GM23248 (cell line): Measurements from ENCODE around the gene SLC16A12. TPM values are rescaled to one million over a fixed set of nuclear protein-coding genes. Genes with fewer than 3 reads are reported as not detected.
"Not testable (repeated sequence)": the region's sequence is repeated elsewhere in the genome, so short reads cannot be mapped to it uniquely, and the experiment has no call there.

Source experiments
- DNase-seq: peaks from one replicate; pipeline ENCODE4 v3.0.0-alpha.2; 2015
- H2AFZ ChIP-seq: fragments of 200-600 bp; sonication (generic); 2 replicates; pipeline ENCODE4 v1.6.1; 2016; ENCODE audit warnings: antibody characterized with exemption
- H3F3A ChIP-seq: fragments of 200-600 bp; sonication (generic); 2 replicates; pipeline ENCODE4 v1.6.1; 2016; ENCODE audit warnings: mild to moderate bottlenecking, antibody characterized with exemption, mixed run types; ENCODE audit not compliant: insufficient read depth
- H3K27ac ChIP-seq: fragments of 200-600 bp; sonication (generic); 2 replicates; pipeline ENCODE4 v1.5.1; 2016; ENCODE audit warnings: mild to moderate bottlenecking
- H3K27me3 ChIP-seq: fragments of 200-600 bp; sonication (generic); replicated peaks from 2 replicates; pipeline ENCODE4 v1.6.1; 2016; ENCODE audit warnings: mild to moderate bottlenecking; ENCODE audit not compliant: insufficient read depth
- H3K36me3 ChIP-seq: fragments of 200-600 bp; sonication (generic); 2 replicates; pipeline ENCODE4 v1.6.1; 2016; ENCODE audit warnings: low read depth, mild to moderate bottlenecking
- H3K4me1 ChIP-seq: fragments of 200-600 bp; sonication (generic); 2 replicates; pipeline ENCODE4 v1.6.1; 2016; ENCODE audit warnings: mild to moderate bottlenecking; ENCODE audit not compliant: insufficient read depth
- H3K4me2 ChIP-seq: fragments of 200-600 bp; sonication (generic); one replicate; pipeline ENCODE4 v1.6.1; 2016; ENCODE audit warnings: mild to moderate bottlenecking; ENCODE audit not compliant: unreplicated experiment
- H3K4me3 ChIP-seq: fragments of 200-600 bp; sonication (generic); 2 replicates; pipeline ENCODE4 v1.5.1; 2016; ENCODE audit warnings: mild to moderate bottlenecking
- H3K79me2 ChIP-seq: fragments of 200-600 bp; sonication (generic); 2 replicates; pipeline ENCODE4 v1.6.1; 2016; ENCODE audit warnings: mild to moderate bottlenecking; ENCODE audit not compliant: insufficient read depth
- H3K9ac ChIP-seq: fragments of 200-600 bp; sonication (generic); 2 replicates; pipeline ENCODE4 v1.6.1; 2016; ENCODE audit warnings: mild to moderate bottlenecking
- H3K9me2 ChIP-seq: fragments of 200-600 bp; sonication (generic); 2 replicates; pipeline ENCODE4 v1.6.1; 2016; ENCODE audit warnings: mixed run types, mild to moderate bottlenecking, moderate library complexity; ENCODE audit not compliant: insufficient read depth
- H3K9me3 ChIP-seq: fragments of 200-600 bp; sonication (generic); one replicate; pipeline ENCODE4 v1.6.1; 2017; ENCODE audit warnings: low read depth
- H4K20me1 ChIP-seq: fragments of 200-600 bp; sonication (generic); 2 replicates; pipeline ENCODE4 v1.6.0; 2016; ENCODE audit not compliant: insufficient read depth
- EZH2 ChIP-seq: fragments of 200-600 bp; sonication (generic); IDR thresholded peaks from 2 replicates; pipeline ENCODE4 v1.6.1; 2018; ENCODE audit warnings: antibody characterized with exemption, mild to moderate bottlenecking; ENCODE audit not compliant: insufficient read depth, poor library complexity, severe bottlenecking
- EZH2phosphoT487 ChIP-seq: fragments of 200-600 bp; sonication (generic); IDR thresholded peaks from 2 replicates; pipeline ENCODE4 v1.6.1; 2018; ENCODE audit warnings: antibody characterized with exemption, moderate library complexity, mild to moderate bottlenecking, low read depth; ENCODE audit not compliant: insufficient read depth
- WGBS, 2 experiments: methylation state at CpG; one replicate each; pipeline ENCODE4 v1.1.6; 2015 to 2017; ENCODE audit warnings: low lambda C conversion rate in 2 of 2, low coverage in 1 of 2; ENCODE audit errors: missing lambda C conversion rate in 2 of 2; 5-methylcytosine and 5-hydroxymethylcytosine counted together
- in situ Hi-C: fragments of 300-500 bp; cut with MboI; formaldehyde crosslinking; loops from 2 replicates; pipeline ENCODE4 v1.15.0; 2020
- polyA plus RNA-seq: library from polyadenylated mRNA; unstranded; fragments of >200 nt; fragmentation: Nextera tagmentation; extraction: Ambion mirVana; gene quantifications from 2 replicates; pipeline ENCODE4 v1.2.1, GENCODE V29; 2016
- total RNA-seq: library from RNA; depleted of rRNA; stranded (reverse); fragments of >200 nt; shearing (Covaris generic); gene quantifications from 2 replicates; pipeline ENCODE4 v1.2.3, GENCODE V29; 2014

Gene SLC16A12
- total and polyA plus RNA-seq, 2 experiments from 2014 or later = not detected

GRCh38 chr10:89414879-89415821 lies 120.2 kb downstream of the SLC16A12 start:
- no peak for TF ChIP-seq EZH2
- no peak for TF ChIP-seq EZH2phosphoT487
- H2AFZ ChIP-seq = peak overlapping the region; percentile 94
- H3K4me1 ChIP-seq = peaks cover 12% of the 10 kb centered on the region
- H3K4me3 ChIP-seq = peak overlapping the region; percentile 86
- DNase-seq = peak; percentile 71
- no peaks in the 10 kb centered on the region for H3K27me3 ChIP-seq
- peaks cover 7% of the 10 kb centered on the region for H3F3A ChIP-seq
- no peaks in the 10 kb centered on the region for H4K20me1 ChIP-seq
- peaks cover 45% of the 10 kb centered on the region for H3K79me2 ChIP-seq
- H3K9me3 ChIP-seq = no peaks in the 10 kb centered on the region
- H3K4me2 ChIP-seq = peak overlapping the region; percentile 89
- H3K9me2 ChIP-seq = no peaks in the 10 kb centered on the region
- H3K9ac ChIP-seq = peak overlapping the region; percentile 93
- in situ Hi-C loops = loop anchor here (25.0 kb wide), 1 partner anchor 297 kb away; the partner anchor contains the start of gene KIF20B
- WGBS, 2 experiments = 4 to 6% methylated on average over 66 of the region's 66 CpGs
- peak overlapping the region; percentile 89 for H3K27ac ChIP-seq
- 0 out of 2 replicates have a peak, but pooled peaks cover 18% of the 10 kb centered on the region for H3K36me3 ChIP-seq

DNA sequence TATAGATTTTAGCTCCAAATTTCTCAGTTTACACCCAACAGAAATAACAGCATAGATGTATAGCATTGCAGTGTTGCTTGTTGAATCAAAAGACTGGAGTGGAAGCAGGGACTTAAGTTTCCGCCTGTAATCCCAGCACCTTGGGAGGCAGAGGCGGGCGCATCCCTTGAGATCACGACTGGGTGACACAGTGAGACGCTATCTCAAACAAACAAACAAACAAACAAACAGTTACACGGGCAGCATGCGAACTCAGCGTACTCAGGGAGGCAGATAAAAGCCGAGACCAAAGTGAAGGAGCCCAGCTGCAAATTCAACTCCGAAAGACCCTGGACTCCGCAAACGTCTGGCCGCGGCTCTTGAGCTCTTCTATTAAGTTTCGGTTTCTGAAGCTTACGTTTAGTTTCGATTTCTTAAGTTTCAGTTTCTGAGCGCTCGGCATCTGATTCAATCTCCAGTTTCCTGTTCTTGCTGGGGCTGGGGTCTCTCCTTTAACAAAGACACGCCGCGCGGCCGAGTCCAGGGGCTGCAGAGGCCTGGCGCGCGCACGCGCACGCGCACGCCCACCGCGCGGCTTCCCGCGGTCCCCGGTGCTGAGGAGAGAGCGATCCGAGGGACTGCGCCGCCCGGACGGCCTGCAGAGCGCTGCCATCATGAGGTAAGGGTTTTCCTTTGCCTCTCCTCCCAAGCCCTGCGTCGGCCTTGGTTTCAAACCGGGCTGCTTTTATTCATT lies 121.1 kb downstream of the SLC16A12 start, which contains the start of gene IFIT5:
Gene IFIT5, plus strand, starts transcription at position 423 of the 733 bp plus-strand sequence. Its CDS starts 231 bp downstream, at position 654.
- peaks cover 45% of the 10 kb centered on the region for H3K79me2 ChIP-seq
- peaks cover 11% of the 10 kb centered on the region for H3K4me1 ChIP-seq
- TF ChIP-seq EZH2 = no peak
- no peaks in the 10 kb centered on the region for H4K20me1 ChIP-seq
- no peaks in the 10 kb centered on the region for H3K9me3 ChIP-seq
- in situ Hi-C loops = loop anchor here (25.0 kb wide), 1 partner anchor 298 kb away; the partner anchor contains the start of gene KIF20B
- peak within 1 kb of the TSS; percentile 89 for H3K27ac ChIP-seq
- H3K9ac ChIP-seq = peak within 1 kb of the TSS; percentile 93
- H3K9me2 ChIP-seq = no peaks in the 10 kb centered on the region
- DNase-seq = peak; percentile 86
- H2AFZ ChIP-seq = peak within 1 kb of the TSS; percentile 94
- peak within 1 kb of the TSS; percentile 89 for H3K4me2 ChIP-seq
- 0 out of 2 replicates have a peak, but pooled peaks cover 18% of the 10 kb centered on the region for H3K36me3 ChIP-seq
- 0 to 1% methylated on average over 45 to 48 of the region's 48 CpGs for WGBS, 2 experiments
- H3F3A ChIP-seq = peaks cover 7% of the 10 kb centered on the region
- H3K4me3 ChIP-seq = peak within 1 kb of the TSS; percentile 86
- no peaks in the 10 kb centered on the region for H3K27me3 ChIP-seq

- 77 to 82% methylated on average over 7 of the region's 7 CpGs for WGBS, 2 experiments
Measured at GRCh38 chr10:89413398-89413912, 121.9 kb downstream of the SLC16A12 start.

DNA sequence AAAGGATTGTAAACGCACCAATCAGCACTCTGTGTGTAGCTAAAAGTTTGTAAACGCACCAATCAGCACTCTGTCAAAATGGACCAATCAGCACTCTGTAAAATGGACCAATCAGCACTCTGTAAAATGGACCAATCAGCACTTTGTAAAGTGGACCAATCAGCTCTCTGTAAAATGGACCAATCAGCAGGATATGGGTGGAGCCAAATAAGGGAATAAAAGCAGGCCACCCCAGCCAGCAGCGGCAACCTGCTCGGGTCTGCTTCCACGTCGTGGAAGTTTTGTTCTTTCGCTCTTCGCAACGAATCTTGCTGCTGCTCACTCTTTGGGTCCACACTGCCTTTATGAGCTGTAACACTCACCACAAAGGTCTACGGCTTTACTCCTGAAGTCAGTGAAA lies 123.1 kb downstream of the SLC16A12 start:
- H3K27me3 ChIP-seq, H3K27ac ChIP-seq, H3K36me3 ChIP-seq, H3K9me2 ChIP-seq, H3K9ac ChIP-seq, DNase-seq, H3F3A ChIP-seq, H3K9me3 ChIP-seq, H2AFZ ChIP-seq, H3K4me3 ChIP-seq, H3K4me1 ChIP-seq, H4K20me1 ChIP-seq, H3K4me2 ChIP-seq: not testable (repeated sequence)
- in situ Hi-C loops = loop anchor here (25.0 kb wide), 1 partner anchor 300 kb away; the partner anchor contains the start of gene KIF20B
- 86% methylated on average over 10 of the region's 10 CpGs for WGBS, 2 experiments
- H3K79me2 ChIP-seq = peaks cover 26% of the 10 kb centered on the region

More at GRCh38 chr10:89413398-89413912, 121.9 kb downstream of the SLC16A12 start:
- H3K4me1 ChIP-seq = peaks cover 3% of the 10 kb centered on the region; the same call in 1 of the 2 replicates
- no peak overlapping the region for H3K27ac ChIP-seq
- H2AFZ ChIP-seq = peak overlapping the region; percentile 94
- no peak for DNase-seq
- no peak for TF ChIP-seq EZH2
- TF ChIP-seq EZH2phosphoT487 = no peak
- H3K27me3 ChIP-seq = no peaks in the 10 kb centered on the region
- H3K9me3 ChIP-seq = no peaks in the 10 kb centered on the region
- H3K36me3 ChIP-seq = 0 out of 2 replicates have a peak, but pooled peaks cover 11% of the 10 kb centered on the region
- no peaks in the 10 kb centered on the region for H4K20me1 ChIP-seq
- in situ Hi-C loops = loop anchor here (25.0 kb wide), 1 partner anchor 299 kb away; the partner anchor contains the start of gene KIF20B
- peaks cover 7% of the 10 kb centered on the region for H3F3A ChIP-seq
- H3K9ac ChIP-seq = peak overlapping the region; percentile 93; the same call in 1 of the 2 replicates
- H3K4me2 ChIP-seq = peak overlapping the region; percentile 89
- H3K9me2 ChIP-seq = no peaks in the 10 kb centered on the region
- peaks cover 38% of the 10 kb centered on the region for H3K79me2 ChIP-seq
- H3K4me3 ChIP-seq = peak overlapping the region; percentile 86

GRCh38 chr10:89411135-89411534 lies 124.3 kb downstream of the SLC16A12 start:
- not testable (repeated sequence) for DNase-seq, H3K4me3 ChIP-seq, H3F3A ChIP-seq, H3K27ac ChIP-seq, H3K4me2 ChIP-seq, H2AFZ ChIP-seq, H3K4me1 ChIP-seq, H3K36me3 ChIP-seq, H3K9me2 ChIP-seq, H4K20me1 ChIP-seq, H3K27me3 ChIP-seq, H3K9ac ChIP-seq, H3K9me3 ChIP-seq
- H3K79me2 ChIP-seq = peaks cover 16% of the 10 kb centered on the region
- in situ Hi-C loops = loop anchor here (25.0 kb wide), 1 partner anchor 301 kb away; the partner anchor contains the start of gene KIF20B
- WGBS, 2 experiments = 71 to 72% methylated on average over 2 of the region's 2 CpGs

- not testable (repeated sequence) for H3K36me3 ChIP-seq, H3K4me3 ChIP-seq, H3K27me3 ChIP-seq, H3F3A ChIP-seq, H3K4me1 ChIP-seq, H2AFZ ChIP-seq, H4K20me1 ChIP-seq, H3K27ac ChIP-seq, DNase-seq, H3K9ac ChIP-seq, H3K4me2 ChIP-seq, H3K9me3 ChIP-seq, H3K9me2 ChIP-seq
- peaks cover 10% of the 10 kb centered on the region for H3K79me2 ChIP-seq
- 88 to 94% methylated on average over 5 of the region's 5 CpGs for WGBS, 2 experiments
- in situ Hi-C loops = loop anchor here (25.0 kb wide), 1 partner anchor 302 kb away; the partner anchor contains the start of gene KIF20B
Measured at GRCh38 chr10:89410551-89410950, 124.8 kb downstream of the SLC16A12 start.
